HG03460 (cell line): ENCODE results near the gene SEC14L1.

Experiments
- ATAC-seq: cut with Tn5 transposase; IDR thresholded peaks from one replicate; pipeline ENCODE4 v1.9.1; 2021; ENCODE audit not compliant: unreplicated experiment

Gene SEC14L1

DNA sequence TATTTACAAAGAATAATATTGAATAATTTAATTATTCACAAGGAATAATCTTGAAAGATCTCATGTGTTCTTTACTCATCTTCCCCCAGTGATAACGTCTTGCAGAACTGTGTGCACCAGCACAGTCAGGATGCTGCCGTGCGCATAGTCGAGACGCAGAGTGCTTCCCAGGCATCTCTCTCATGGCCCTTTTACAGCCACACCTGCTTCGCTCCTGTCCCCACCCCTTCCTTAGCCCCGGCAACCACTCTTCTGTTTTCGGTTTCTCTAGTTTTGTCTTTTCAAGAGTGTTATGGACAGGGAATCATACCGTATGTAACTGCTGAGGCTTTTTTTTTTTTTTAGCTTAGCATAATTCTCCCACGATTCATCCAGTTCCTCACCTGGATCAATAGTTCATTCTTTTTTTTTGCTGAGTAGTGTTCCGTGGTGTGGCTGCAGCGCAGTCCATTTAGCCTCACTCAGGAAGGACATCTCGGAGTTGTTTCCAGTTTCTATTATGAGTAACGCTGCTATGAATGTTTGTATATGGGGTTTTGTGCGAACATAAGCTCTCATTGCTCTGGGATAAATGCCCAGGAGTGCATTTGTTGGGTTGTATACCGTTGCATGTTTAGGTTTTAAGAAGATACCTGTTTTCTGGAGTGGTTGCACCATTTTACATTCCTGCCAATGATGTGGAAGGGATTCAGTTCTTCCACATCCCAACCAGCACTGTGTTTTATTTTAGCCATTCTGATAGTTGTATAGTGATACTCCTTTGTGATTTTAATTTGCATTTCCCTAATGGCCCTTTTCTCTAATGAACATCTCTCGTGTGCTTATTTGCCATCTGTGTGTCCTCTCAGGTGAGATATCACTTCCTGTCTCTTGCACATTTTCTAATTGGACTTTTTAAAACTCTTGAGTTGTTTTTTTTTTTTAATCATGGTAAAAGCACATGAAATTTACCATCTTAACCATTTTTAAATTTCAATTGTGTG is 47.6 kb downstream of the SEC14L1 start:
- no peak for ATAC-seq

DNA sequence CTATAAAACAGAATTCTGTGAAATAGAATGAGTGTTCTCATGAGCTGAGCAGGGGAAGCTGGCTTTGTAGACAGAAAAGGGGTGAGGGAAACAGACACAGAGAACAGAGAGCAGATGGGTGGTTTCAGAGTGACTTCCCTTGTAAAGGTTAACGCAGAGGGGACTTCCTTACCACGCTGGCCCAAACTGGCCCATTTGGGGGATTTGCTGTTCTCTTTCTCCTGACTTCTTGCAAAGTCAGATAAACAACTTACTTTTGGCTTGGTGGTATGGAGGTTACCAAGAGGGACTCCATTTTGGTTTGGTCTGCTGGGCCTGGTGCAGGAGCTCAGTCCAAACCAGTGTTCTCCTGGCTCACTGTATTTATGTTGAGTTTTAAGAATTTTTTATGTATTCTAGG is 48.4 kb downstream of the SEC14L1 start:
- ATAC-seq, result peak; percentile 61

- ATAC-seq, result no peak
Observed at GRCh38 chr17:77190576-77190975, 49.8 kb downstream of the SEC14L1 start.

- ATAC-seq, result no peak
Observed at GRCh38 chr17:77191244-77191643, 50.5 kb downstream of the SEC14L1 start.

GRCh38 chr17:77193653-77194052 is 52.9 kb downstream of the SEC14L1 start:
- no peak for ATAC-seq

DNA sequence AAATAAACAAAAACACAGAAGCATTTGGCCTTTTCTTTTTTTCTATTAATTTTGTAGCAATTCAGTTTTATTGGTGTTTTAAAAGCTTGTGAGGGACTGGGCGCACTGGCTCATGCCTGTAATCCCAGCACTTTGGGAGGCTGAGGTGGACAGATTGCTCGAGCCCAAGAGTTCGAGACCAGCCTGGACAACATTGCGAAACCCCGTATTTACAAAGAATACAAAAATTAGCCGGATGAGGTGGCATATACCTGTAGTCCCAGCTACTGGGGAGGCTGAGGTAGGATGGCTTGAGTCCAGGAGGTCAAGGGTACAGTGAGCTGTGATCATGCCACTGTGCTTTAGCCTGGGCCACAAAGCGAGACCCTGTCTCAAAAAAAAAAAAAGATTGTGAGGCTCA is 53.4 kb downstream of the SEC14L1 start:
- ATAC-seq, result no peak

GRCh38 chr17:77196251-77196650 is 55.5 kb downstream of the SEC14L1 start:
- ATAC-seq, result no peak

DNA sequence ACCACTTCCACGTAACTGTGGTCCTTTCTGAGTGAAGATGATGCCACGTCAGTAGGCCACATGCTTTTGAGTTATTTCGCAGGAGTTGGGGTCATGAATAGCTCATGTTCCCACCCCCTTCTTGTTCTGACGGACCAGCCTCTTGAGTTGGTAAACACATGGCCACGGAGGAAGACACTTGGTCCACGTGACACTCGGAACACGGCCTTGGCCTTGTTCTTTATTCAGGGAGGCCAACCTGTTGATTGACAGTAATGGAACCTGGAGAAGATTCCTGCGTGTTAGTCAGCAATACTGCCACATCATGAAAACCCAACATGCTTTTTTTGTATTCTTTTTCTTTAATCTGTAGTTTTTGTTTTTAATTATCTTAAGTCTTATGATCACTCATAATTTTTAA is 56.3 kb downstream of the SEC14L1 start:
- no peak for ATAC-seq

GRCh38 chr17:77200711-77201110 is 59.9 kb downstream of the SEC14L1 start:
- no peak for ATAC-seq

- ATAC-seq, result no peak
Observed at GRCh38 chr17:77203436-77203835, 62.7 kb downstream of the SEC14L1 start.

DNA sequence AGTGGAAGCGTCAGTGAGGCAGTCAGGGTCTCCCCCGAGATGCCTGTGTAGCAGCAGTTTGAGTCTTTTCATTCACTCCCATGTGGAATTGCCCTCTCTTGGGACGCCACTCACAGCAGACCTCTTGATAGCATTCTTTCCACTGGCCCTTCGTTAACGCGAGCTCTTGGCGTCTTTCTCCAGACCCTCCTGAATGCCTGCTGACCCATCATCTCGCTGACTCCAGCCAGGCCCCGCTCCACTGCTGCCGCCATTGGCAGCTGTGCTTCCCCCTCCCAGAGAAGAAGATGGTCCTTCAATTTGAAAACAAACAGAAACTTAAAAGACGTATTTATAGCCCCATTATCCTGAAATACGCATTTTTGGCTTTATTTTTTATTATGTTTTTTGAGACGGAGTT is 63.1 kb downstream of the SEC14L1 start:
- ATAC-seq, result no peak

DNA sequence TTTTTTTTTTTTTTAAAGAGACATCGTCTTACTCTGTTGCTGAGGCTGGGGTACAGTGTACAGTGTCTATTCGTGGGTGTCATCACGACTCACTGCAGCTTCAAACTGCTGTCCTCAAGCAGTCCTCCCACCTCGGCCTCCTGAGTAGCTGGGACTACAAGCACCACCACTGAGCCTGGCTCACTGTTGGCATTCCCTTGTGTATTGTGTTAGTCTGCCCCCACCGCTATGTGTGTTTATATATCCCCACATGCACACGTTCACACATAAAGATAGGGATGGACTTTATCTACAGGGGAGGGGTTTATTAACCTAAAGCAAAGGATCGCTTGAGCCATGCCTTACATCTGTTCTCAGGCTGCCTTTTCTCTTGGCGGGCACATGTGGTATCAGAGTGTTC is 63.8 kb downstream of the SEC14L1 start:
- ATAC-seq, result no peak

- no peak for ATAC-seq
Observed at GRCh38 chr17:77205396-77206125, 64.8 kb downstream of the SEC14L1 start.

GRCh38 chr17:77206158-77206956 is 65.6 kb downstream of the SEC14L1 start:
- ATAC-seq, result no peak

DNA sequence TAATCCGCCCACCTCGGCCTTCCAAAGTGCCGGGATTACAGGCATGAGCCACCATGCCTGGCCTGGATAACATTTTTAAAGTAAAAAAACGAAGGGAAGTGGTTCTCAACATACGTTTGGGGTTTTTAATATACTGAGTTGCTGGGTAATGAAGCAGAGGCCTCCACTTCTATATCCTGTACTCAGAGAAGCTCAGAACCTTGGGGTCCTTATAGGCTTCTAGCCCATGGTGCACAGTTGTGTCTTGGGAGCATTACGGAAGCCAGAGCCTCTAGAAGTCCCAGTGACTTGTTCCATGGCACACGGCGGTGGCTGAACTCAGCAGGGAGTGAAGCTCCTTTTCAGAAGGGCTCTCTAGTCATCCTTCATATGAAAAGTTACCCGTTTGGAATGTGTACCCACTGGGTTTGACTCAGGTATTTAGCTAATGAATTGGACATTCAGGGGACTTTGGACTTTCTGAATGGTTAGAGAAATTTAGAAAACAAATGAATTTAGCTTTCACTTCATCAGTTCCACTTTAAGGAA is 67.0 kb downstream of the SEC14L1 start:
- no peak for ATAC-seq

DNA sequence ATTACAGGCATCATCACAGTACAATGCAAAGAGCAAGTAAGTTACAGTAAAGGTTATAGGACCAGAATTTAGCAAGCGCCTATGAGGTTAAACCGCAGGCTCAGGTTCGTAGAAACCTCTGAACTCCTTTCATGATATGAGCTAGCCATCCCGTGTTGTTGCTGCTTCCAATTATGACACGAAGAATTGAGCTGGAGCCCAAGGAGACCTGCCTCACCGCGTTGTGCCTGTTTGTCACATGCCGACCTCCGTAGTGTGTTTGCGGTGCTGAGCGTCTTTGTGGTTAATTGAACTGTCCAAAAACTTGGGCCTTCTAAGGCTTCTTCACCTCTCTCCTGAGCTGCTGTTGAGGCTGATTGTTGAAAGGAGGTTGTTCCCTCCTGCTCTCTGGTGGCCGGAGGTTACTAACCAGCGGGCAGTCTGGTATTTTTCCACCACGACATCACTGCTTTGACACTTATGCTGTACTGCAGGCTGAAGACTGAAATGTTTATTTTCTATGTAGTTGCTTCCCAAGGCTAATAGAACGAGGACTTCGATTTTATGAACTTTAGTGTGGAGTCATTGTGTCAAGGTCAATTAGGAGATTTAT is 67.5 kb downstream of the SEC14L1 start:
- no peak for ATAC-seq

DNA sequence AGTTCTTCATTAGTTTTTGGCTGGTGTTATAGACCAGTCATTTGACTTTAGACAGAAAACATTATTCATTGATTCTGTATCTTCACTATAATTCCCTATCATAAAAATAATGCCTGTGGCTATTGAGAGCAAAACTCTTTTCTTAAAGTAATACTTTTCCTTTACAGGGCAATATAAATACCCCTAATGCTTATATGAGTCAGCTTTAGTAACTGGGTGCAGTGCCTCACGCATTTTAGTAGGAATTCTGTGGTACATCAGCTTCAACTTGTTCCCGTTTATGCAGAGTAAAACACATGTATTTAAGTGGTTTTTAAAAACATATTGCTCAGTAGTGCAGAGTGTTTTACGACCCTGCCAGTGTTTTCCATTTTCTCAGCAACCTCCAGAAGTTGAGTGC is 68.1 kb downstream of the SEC14L1 start:
- ATAC-seq, result no peak

GRCh38 chr17:77209330-77209748 is 68.6 kb downstream of the SEC14L1 start:
- ATAC-seq, result no peak

DNA sequence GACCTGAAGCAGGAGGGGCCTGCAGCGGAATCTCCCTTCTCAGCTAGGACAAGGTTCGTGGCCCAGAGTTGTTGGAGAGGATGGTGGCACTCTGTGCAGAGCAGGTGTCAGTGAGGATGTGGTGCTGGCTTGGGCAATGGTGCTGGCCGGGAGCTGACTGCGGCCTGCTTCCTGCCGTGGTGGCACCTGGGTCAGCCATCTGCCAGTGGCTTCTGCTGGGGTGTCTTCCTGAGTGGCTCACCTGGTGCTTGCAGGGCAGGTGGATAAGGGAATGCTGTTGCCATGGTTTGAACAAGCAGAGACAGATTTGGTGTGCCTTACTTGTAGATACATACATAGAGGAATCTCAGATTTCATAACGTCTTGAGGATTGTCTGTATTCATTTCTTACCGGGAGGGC is 69.6 kb downstream of the SEC14L1 start:
- ATAC-seq, result no peak

DNA sequence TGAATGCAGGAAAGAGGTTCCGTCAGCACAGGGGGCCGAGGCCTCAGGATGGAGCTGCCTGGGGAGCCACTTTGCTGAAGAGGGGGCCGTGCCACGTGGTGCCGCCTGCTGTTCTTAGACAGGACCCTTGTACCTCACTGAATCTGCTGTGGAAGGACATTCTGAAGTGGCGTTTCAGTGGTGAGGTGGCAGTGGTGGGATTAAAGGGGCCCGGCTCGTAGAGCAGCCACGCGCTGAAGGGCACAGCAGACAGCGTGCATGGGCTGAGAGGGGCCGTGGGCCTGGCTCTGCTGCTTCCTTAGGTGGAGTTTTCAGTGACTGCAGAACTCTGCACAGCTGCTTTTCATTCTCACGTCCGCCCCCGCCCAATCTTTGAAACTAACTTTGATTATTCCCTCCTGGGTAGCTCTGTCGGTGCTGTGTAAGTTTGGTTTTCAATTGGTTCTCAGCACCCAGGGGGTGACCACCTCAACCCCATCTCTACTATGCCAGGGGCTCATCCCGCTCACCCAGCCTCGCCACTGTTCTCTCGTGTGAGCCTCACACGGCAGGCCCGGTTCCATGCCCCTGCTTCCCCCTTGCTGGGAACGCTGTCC is 70.3 kb downstream of the SEC14L1 start:
- no peak for ATAC-seq
